PC-9 (cell line): ENCODE data around the gene RALBP1.

Source experiments
- CTCF ChIP-seq: fragments of 200-600 bp; sonication (generic); conservative IDR thresholded peaks from 2 replicates; pipeline ENCODE4 v1.6.1; 2017; ENCODE audit warnings: mixed run types, antibody characterized with exemption, mild to moderate bottlenecking, moderate library complexity
- EZH2 ChIP-seq: fragments of 200-600 bp; sonication (generic); IDR thresholded peaks from 2 replicates; pipeline ENCODE4 v1.8.0; 2017; ENCODE audit warnings: antibody characterized with exemption, low read depth

DNA sequence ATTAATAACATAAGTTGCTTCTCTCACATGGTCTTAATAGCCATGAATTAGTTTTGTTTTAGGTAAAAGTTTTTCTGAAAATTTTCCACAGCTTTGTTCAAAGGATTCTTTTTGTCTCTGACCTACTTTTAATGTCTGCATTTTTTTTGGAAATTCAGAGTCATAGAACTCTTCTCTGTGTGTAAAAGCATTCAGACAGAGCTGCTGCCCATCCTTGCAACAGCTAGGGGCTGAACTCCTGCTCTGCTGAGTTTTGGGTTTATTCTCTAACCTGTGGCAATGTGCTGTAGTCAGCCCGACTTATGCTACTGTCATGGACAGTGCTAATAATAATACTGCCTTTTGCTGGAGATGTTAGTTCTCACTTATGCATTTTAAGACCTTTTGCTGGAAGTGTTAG, 44.1 kb downstream of the RALBP1 start:
- TF ChIP-seq CTCF (no peak), EZH2 (no peak)
